ENCODE data around the gene TMEM175.

The TMEM175 gene

DNA sequence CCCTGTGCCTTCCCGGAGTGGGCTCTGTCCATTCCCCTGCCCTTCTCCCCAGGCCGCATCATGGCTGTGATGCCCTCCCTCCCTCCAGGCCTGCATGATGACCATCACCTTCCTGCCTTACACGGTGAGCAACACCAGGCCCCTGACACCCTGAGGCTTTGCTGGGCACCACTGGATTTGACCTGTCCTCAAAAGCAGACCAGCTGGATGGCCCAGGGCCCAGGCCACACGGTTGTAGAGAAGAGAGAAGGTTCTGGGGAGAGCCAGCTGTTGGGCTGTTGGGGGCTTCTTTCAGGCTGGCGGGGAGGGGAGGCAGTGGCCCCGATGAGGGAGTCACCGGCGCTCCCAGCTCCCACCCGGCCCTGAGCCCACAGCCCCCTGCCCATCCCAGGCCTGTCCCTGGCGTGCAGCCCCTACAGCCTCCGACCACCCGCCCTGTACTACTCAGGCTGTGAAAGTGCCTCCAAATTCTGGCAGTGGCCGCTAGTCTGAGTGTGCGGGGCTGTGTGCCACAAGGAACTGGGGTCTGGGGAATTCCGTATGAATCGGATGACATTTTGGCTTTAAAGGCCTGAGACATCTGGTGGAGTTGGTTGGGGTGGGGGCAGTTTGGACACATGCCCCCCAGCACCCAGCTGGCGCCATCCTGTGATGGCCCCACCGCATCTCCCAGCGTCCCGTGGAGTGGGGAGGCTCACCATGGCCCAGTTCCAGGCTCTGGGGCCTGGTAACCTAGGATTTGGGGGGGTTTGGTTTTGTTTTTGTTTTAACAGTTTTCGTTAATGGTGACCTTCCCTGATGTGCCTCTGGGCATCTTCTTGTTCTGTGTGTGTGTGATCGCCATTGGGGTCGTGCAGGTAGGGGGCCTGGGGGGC, 19.6 kb downstream of the TMEM175 start:
- no peak for DNase-seq
- no peaks in the 10 kb centered on the region for H3K27me3 ChIP-seq (replicated peaks; ENCODE audit: control insufficient read depth, insufficient read depth, low read length, poor library complexity, severe bottlenecking)
- no peaks in the 10 kb centered on the region for H3K4me1 ChIP-seq (ENCODE audit: control insufficient read depth, insufficient read depth, low read length, poor library complexity, severe bottlenecking)
- no peak overlapping the region for H3K27ac ChIP-seq (ENCODE audit: insufficient read depth, low read length, poor library complexity, severe bottlenecking)
- no peak overlapping the region for H3K4me3 ChIP-seq (ENCODE audit: insufficient read depth, low read depth, low read length, poor library complexity, severe bottlenecking)
- no peaks in the 10 kb centered on the region for H3K36me3 ChIP-seq (ENCODE audit: control insufficient read depth, insufficient read depth, low read length)
- no peaks in the 10 kb centered on the region for H3K9me3 ChIP-seq (ENCODE audit: control insufficient read depth, low read length)

DNA sequence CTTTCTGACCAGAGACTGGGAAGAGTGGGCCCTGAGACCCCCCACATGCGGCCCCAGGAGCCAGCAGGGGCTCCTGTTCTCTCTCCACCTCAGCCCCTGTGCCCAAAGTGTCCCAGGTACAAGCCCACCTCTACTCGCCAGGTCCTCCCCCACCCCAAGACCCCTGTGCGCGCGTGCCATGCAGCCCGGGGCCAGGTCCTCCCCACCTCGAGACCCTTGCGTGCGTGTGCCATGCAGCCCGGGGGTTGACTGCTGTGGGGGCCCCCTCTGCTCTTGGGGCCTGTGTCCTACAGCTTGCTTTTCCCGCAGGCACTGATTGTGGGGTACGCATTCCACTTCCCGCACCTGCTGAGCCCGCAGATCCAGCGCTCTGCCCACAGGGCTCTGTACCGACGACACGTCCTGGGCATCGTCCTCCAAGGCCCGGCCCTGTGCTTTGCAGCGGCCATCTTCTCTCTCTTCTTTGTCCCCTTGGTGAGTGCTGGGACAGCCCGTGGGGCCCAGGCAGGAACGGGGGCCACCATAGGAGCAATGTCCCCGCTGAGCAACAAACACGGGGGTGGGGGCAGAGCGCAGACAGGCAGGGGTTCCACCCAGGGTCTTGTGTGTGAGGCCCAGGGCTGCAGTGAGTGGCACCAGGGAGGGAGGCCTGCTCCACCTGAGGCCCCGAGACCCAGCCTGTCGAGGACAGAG, 20.8 kb downstream of the TMEM175 start:
- Histone ChIP-seq H3K4me3 (ENCODE audit: insufficient read depth, low read depth, low read length, poor library complexity, severe bottlenecking) (no peak overlapping the region), H3K9me3 (ENCODE audit: control insufficient read depth, low read length) (no peaks in the 10 kb centered on the region), H3K36me3 (ENCODE audit: control insufficient read depth, insufficient read depth, low read length) (no peaks in the 10 kb centered on the region), H3K27ac (ENCODE audit: insufficient read depth, low read length, poor library complexity, severe bottlenecking) (no peak overlapping the region), H3K4me1 (ENCODE audit: control insufficient read depth, insufficient read depth, low read length, poor library complexity, severe bottlenecking) (no peaks in the 10 kb centered on the region), H3K27me3 (replicated peaks; ENCODE audit: control insufficient read depth, insufficient read depth, low read length, poor library complexity, severe bottlenecking) (no peaks in the 10 kb centered on the region)
- no peak for DNase-seq

DNA sequence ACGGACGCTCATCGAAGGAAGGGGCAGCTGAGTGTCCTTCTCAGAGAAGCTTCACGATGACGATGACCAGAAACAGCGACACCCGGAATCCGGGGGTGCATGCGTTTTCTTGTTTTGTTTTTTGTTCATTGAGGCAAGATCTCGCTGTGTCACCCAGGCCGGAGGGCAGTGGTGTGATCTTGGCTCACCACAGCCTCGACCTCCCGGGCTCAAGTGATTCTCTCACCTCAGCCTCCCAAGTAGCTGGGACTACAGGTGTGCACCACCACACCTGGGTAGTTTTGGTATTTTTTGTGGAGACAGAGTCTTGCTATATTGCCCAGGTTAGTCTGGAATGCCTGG, 21.3 kb downstream of the TMEM175 start:
- no peaks in the 10 kb centered on the region for H3K36me3 ChIP-seq (ENCODE audit: control insufficient read depth, insufficient read depth, low read length)
- H3K27ac ChIP-seq (ENCODE audit: insufficient read depth, low read length, poor library complexity, severe bottlenecking), result no peak overlapping the region
- no peak overlapping the region for H3K4me3 ChIP-seq (ENCODE audit: insufficient read depth, low read depth, low read length, poor library complexity, severe bottlenecking)
- H3K27me3 ChIP-seq (replicated peaks; ENCODE audit: control insufficient read depth, insufficient read depth, low read length, poor library complexity, severe bottlenecking), result no peaks in the 10 kb centered on the region
- no peak for DNase-seq
- no peaks in the 10 kb centered on the region for H3K9me3 ChIP-seq (ENCODE audit: control insufficient read depth, low read length)
- H3K4me1 ChIP-seq (ENCODE audit: control insufficient read depth, insufficient read depth, low read length, poor library complexity, severe bottlenecking), result no peaks in the 10 kb centered on the region

DNA sequence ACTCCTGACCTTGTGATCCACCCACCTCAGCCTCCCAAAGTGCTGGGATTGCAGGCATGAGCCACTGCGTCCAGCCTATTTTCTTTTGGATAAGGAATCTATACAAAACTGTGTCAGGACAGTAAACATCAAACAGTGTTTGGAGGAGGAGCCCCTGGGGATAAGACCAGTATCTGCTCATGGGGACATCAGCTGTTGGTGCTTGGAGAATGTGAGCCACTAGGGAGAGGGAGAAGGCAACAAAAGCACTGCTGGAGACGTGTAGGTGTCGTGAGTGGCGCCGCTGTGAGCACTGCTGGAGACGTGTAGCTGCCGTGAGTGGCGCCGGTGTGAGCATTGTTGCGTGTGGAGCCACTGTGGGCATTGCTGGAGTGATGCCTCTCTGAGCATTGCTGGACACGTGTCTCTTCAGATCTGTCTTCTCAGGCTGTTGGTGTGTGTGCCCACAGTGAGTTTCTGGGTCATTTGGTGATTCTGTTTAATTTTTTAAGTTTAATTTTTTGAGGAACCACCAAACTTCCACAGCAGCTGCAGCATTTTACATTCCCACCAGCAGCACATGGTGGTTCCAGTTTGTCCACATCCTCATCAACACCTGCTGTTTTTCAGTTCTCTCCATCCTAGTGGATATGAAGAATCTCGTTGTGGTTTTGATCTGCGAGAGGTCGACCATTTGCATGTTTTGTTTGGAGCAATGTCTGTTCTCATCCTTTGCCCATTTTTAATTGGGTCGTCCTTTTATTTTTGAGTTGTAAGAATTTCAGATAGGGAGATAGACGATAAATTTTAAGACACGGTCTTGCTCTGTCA, 22.2 kb downstream of the TMEM175 start:
- Histone ChIP-seq H3K9me3 (ENCODE audit: control insufficient read depth, low read length) (no peaks in the 10 kb centered on the region), H3K27me3 (replicated peaks; ENCODE audit: control insufficient read depth, insufficient read depth, low read length, poor library complexity, severe bottlenecking) (no peaks in the 10 kb centered on the region), H3K27ac (ENCODE audit: insufficient read depth, low read length, poor library complexity, severe bottlenecking) (no peak overlapping the region), H3K4me3 (ENCODE audit: insufficient read depth, low read depth, low read length, poor library complexity, severe bottlenecking) (no peak overlapping the region), H3K36me3 (ENCODE audit: control insufficient read depth, insufficient read depth, low read length) (no peaks in the 10 kb centered on the region), H3K4me1 (ENCODE audit: control insufficient read depth, insufficient read depth, low read length, poor library complexity, severe bottlenecking) (no peaks in the 10 kb centered on the region)
- no peak for DNase-seq

DNA sequence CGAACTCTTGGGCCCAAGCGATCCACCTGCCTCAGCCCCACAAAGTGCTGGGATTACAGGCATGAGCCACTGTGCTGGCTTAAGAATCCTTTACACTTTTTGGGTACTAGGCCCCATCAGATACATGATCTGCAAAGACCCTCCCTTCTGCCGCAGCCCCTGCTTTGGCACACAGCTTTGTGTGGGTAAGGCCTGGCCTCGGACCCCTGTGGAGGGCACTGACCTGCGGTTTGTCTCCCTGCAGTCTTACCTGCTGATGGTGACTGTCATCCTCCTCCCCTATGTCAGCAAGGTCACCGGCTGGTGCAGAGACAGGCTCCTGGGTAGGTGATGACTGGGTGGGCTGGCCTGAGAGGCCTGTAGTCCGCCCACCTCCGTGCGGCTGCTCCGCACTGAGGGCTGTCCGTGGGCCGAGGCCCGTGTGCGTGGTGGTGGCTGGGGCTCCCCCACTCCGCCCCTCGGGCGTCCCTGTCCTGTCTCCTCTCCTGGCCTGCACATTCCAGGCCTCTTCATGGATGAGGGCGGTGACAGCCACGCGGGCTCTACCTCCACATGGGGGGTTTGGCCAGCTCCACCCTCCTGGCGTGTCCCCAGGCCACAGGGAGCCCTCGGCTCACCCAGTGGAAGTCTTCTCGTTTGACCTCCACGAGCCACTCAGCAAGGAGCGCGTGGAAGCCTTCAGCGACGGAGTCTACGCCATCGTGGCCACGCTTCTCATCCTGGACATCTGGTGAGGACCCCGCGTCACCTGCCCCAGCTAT, 23.1 kb downstream of the TMEM175 start:
- Histone ChIP-seq H3K36me3 (ENCODE audit: control insufficient read depth, insufficient read depth, low read length) (no peaks in the 10 kb centered on the region), H3K27me3 (replicated peaks; ENCODE audit: control insufficient read depth, insufficient read depth, low read length, poor library complexity, severe bottlenecking) (no peaks in the 10 kb centered on the region), H3K9me3 (ENCODE audit: control insufficient read depth, low read length) (no peaks in the 10 kb centered on the region), H3K4me1 (ENCODE audit: control insufficient read depth, insufficient read depth, low read length, poor library complexity, severe bottlenecking) (no peaks in the 10 kb centered on the region), H3K27ac (ENCODE audit: insufficient read depth, low read length, poor library complexity, severe bottlenecking) (no peak overlapping the region), H3K4me3 (ENCODE audit: insufficient read depth, low read depth, low read length, poor library complexity, severe bottlenecking) (no peak overlapping the region)
- no peak for DNase-seq

DNA sequence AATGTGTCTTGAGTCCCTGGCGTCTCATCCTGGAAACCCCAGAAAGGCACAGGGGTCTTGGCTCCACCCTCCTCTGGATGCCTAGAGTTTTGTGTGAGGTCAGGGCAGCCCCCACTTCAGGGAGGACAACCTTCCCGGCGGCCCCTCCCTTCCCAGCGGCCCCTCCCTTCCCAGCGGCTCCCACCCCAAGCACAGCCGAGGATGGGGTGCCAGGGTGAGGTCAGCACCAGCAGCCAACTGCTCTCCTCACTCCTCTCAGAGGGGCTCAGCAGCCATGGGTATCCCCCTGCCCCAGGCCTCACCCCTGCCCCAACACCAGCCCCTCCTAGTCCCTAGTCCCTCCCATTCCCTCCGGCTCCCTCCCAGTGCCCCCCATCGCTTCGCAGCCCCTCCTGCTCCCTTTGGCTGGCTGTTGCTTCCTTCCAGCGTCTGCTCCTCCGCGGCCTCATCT, 23.7 kb downstream of the TMEM175 start:
- Histone ChIP-seq H3K4me1 (ENCODE audit: control insufficient read depth, insufficient read depth, low read length, poor library complexity, severe bottlenecking) (no peaks in the 10 kb centered on the region), H3K27me3 (replicated peaks; ENCODE audit: control insufficient read depth, insufficient read depth, low read length, poor library complexity, severe bottlenecking) (no peaks in the 10 kb centered on the region), H3K36me3 (ENCODE audit: control insufficient read depth, insufficient read depth, low read length) (no peaks in the 10 kb centered on the region), H3K27ac (ENCODE audit: insufficient read depth, low read length, poor library complexity, severe bottlenecking) (no peak overlapping the region), H3K9me3 (ENCODE audit: control insufficient read depth, low read length) (no peaks in the 10 kb centered on the region), H3K4me3 (ENCODE audit: insufficient read depth, low read depth, low read length, poor library complexity, severe bottlenecking) (no peak overlapping the region)
- no peak for DNase-seq

DNA sequence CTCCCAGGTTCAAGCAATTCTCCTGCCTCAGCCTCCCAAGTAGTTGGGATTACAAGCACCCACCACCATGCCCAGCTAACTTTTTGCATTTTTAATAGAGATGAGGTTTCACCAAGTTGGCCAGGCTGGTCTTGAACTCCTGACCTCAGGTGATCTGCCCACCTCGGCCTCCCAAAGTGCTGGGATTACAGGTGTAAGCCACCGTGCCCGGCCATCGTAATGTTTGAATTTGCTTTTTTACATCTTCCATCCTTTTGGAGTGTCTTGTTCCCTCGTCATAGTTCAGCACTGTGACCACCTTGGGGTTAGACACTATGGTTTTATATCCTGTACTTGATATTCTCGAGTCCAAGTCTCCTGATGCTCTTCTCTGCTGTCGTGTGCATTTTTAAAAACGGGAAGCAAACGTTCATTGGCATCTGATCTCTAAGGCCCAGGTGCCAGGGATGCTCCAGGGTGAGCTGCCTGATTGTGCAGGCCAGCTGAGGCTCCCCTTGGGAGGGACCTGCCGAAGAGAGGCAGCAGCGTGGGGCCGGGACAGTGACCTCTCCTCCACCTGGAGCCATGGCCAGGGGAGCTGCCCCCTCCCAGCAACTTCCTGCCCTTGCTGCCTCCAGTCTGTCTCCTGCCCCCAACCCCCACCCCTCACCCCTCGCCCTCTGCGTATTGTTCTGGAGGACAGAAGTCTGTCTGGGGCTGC, 24.4 kb downstream of the TMEM175 start:
- Histone ChIP-seq H3K4me3 (ENCODE audit: insufficient read depth, low read depth, low read length, poor library complexity, severe bottlenecking) (no peak overlapping the region), H3K27me3 (replicated peaks; ENCODE audit: control insufficient read depth, insufficient read depth, low read length, poor library complexity, severe bottlenecking) (no peaks in the 10 kb centered on the region), H3K4me1 (ENCODE audit: control insufficient read depth, insufficient read depth, low read length, poor library complexity, severe bottlenecking) (no peaks in the 10 kb centered on the region), H3K27ac (ENCODE audit: insufficient read depth, low read length, poor library complexity, severe bottlenecking) (no peak overlapping the region), H3K36me3 (ENCODE audit: control insufficient read depth, insufficient read depth, low read length) (no peaks in the 10 kb centered on the region), H3K9me3 (ENCODE audit: control insufficient read depth, low read length) (no peaks in the 10 kb centered on the region)
- DNase-seq, result no peak

DNA sequence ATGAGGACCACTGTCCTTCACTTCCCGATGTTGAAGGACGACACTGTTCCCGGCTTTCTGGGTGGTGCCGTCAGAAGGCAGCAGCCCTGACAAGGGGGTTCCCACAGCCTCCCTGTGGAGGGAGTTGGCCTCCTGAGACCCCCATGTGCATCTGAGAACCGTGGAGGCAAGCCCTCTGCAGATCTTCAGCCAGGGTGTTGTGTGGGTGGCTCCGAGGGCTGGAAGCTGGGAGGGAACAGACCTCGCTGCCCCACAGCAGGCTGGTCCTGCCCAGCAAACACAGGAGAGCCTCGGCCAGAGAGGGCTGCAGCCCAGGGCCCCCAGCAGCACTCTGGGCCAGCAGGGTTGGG, 24.9 kb downstream of the TMEM175 start:
- H3K27me3 ChIP-seq (replicated peaks; ENCODE audit: control insufficient read depth, insufficient read depth, low read length, poor library complexity, severe bottlenecking), result no peaks in the 10 kb centered on the region
- H3K27ac ChIP-seq (ENCODE audit: insufficient read depth, low read length, poor library complexity, severe bottlenecking), result no peak overlapping the region
- H3K4me1 ChIP-seq (ENCODE audit: control insufficient read depth, insufficient read depth, low read length, poor library complexity, severe bottlenecking), result no peaks in the 10 kb centered on the region
- H3K36me3 ChIP-seq (ENCODE audit: control insufficient read depth, insufficient read depth, low read length), result no peaks in the 10 kb centered on the region
- DNase-seq, result no peak
- no peak overlapping the region for H3K4me3 ChIP-seq (ENCODE audit: insufficient read depth, low read depth, low read length, poor library complexity, severe bottlenecking)
- no peaks in the 10 kb centered on the region for H3K9me3 ChIP-seq (ENCODE audit: control insufficient read depth, low read length)

DNA sequence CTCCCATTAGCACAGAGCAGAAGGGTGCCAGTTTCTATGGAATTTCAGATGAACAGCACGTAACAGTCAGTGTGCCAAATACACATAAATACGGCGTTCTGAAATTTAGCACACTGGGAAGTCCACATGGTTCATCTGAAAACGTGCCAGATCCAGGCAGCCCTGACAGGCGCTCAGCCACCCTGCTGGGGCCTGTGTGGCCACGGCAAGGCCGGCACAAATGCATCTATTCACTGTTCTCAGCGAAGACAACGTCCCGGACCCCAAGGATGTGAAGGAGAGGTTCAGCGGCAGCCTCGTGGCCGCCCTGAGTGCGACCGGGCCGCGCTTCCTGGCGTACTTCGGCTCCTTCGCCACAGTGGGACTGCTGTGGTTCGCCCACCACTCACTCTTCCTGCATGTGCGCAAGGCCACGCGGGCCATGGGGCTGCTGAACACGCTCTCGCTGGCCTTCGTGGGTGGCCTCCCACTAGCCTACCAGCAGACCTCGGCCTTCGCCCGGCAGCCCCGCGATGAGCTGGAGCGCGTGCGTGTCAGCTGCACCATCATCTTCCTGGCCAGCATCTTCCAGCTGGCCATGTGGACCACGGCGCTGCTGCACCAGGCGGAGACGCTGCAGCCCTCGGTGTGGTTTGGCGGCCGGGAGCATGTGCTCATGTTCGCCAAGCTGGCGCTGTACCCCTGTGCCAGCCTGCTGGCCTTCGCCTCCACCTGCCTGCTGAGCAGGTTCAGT, 25.5 kb downstream of the TMEM175 start:
- Histone ChIP-seq H3K27ac (ENCODE audit: insufficient read depth, low read length, poor library complexity, severe bottlenecking) (no peak overlapping the region), H3K27me3 (replicated peaks; ENCODE audit: control insufficient read depth, insufficient read depth, low read length, poor library complexity, severe bottlenecking) (no peaks in the 10 kb centered on the region), H3K4me3 (ENCODE audit: insufficient read depth, low read depth, low read length, poor library complexity, severe bottlenecking) (no peak overlapping the region), H3K4me1 (ENCODE audit: control insufficient read depth, insufficient read depth, low read length, poor library complexity, severe bottlenecking) (no peaks in the 10 kb centered on the region), H3K36me3 (ENCODE audit: control insufficient read depth, insufficient read depth, low read length) (no peaks in the 10 kb centered on the region), H3K9me3 (ENCODE audit: control insufficient read depth, low read length) (no peaks in the 10 kb centered on the region)
- no peak for DNase-seq
